GM12878 (cell line): ENCODE measurements around the gene SMOC2. TPM values are rescaled to one million over a fixed set of nuclear protein-coding genes. Genes with fewer than 3 reads are reported as not detected.

Source experiments
- ATAC-seq: fragments of 200-7000 bp; cut with Tn5 transposase; 3 replicates; pipeline ENCODE4 v1.9.1; 2020; ENCODE audit warnings: mild to moderate bottlenecking, moderate library complexity
- BruUV-seq: library from RNA; stranded (reverse); fragments of 400-500 nt; replicated peaks from 2 replicates; lab custom pipeline; 2021; lab: Mats Ljungman, UMichigan
- CTCF ChIA-PET: fragments of 300-600 bp; sonication (Branson Sonifier 250); formaldehyde crosslinking; extraction: SDS; loops from one replicate; lab custom pipeline; 2021; ENCODE audit warnings: inconsistent platforms; lab: Yijun Ruan, JAX
- POLR2A ChIA-PET: fragments of 350-600 bp; formaldehyde crosslinking; extraction: SDS; loops from one replicate; lab custom pipeline; 2021; ENCODE audit warnings: inconsistent platforms; lab: Charles Lee
- RAD21 ChIA-PET: fragments of 300-600 bp; sonication (Branson Sonifier 250); formaldehyde crosslinking; loops from one replicate; lab custom pipeline; 2023; ENCODE audit warnings: antibody characterized with exemption; ENCODE audit not compliant: unreplicated experiment; lab: Charles Lee
- SMC1A ChIA-PET: fragments of 300-600 bp; sonication (Branson Sonifier 250); formaldehyde crosslinking; loops from one replicate; lab custom pipeline; 2023; ENCODE audit not compliant: unreplicated experiment, uncharacterized antibody; lab: Charles Lee
- DNase-seq: peaks from one replicate; pipeline ENCODE4 v3.0.0-alpha.2; 2011; ENCODE audit warnings: low read depth, low spot score
- FAIRE-seq: peaks from 3 replicates; lab custom pipeline; 2011; peaks lifted over from hg19 to GRCh38; lab: Jason Lieb, UNC
- H2AFZ ChIP-seq: 2 replicates; pipeline ENCODE4 v1.6.0; 2011; ENCODE audit warnings: low read depth, low read length, control low read depth; ENCODE audit not compliant: control insufficient read depth
- H3K27ac ChIP-seq: 2 replicates; pipeline ENCODE4 v1.5.1; 2011; ENCODE audit warnings: control low read depth; ENCODE audit not compliant: control insufficient read depth, insufficient read depth
- H3K27me3 ChIP-seq, 2 experiments: replicated peaks in 1 of 2; 2 replicates each; pipeline versions ENCODE4 v1.6.0 to v1.6.1; 2011; ENCODE audit warnings: low read length in 1 of 2; ENCODE audit not compliant: control insufficient read depth in 2 of 2, insufficient read depth in 2 of 2
- H3K36me3 ChIP-seq, 2 experiments: 2 replicates each; pipeline ENCODE4 v1.5.1; 2011; ENCODE audit warnings: low read length in 1 of 2; ENCODE audit not compliant: control insufficient read depth in 2 of 2, insufficient read depth in 2 of 2
- H3K4me1 ChIP-seq: 2 replicates; pipeline ENCODE4 v1.6.1; 2011; ENCODE audit warnings: mild to moderate bottlenecking, low read length, moderate library complexity, mixed read lengths; ENCODE audit not compliant: control insufficient read depth, insufficient read depth
- H3K4me2 ChIP-seq: 2 replicates; pipeline ENCODE4 v1.6.0; 2011; ENCODE audit warnings: control low read depth; ENCODE audit not compliant: control insufficient read depth, insufficient read depth
- H3K4me3 ChIP-seq: fragments of 200-600 bp; sonication (generic); 2 replicates; pipeline ENCODE4 v1.5.1; 2016
- H3K79me2 ChIP-seq: 2 replicates; pipeline ENCODE4 v1.6.0; 2011; ENCODE audit warnings: low read length; ENCODE audit not compliant: control insufficient read depth, insufficient read depth
- H3K9ac ChIP-seq: 2 replicates; pipeline ENCODE4 v1.8.0; 2011; ENCODE audit warnings: low read length, control low read depth, mixed read lengths; ENCODE audit not compliant: control insufficient read depth, insufficient read depth
- H3K9me3 ChIP-seq: replicated peaks from 3 replicates; pipeline ENCODE4 v1.5.1; 2011; ENCODE audit warnings: mild to moderate bottlenecking, low read length; ENCODE audit not compliant: control insufficient read depth, insufficient read depth
- H4K20me1 ChIP-seq: 2 replicates; pipeline ENCODE4 v1.6.0; 2011; ENCODE audit not compliant: control insufficient read depth, insufficient read depth
- ATF7 ChIP-seq: fragments of 450-650 bp; IDR thresholded peaks from 2 replicates; pipeline ENCODE4 v1.6.1; 2016; ENCODE audit warnings: low read depth, mild to moderate bottlenecking
- CREB1 ChIP-seq: IDR thresholded peaks from 2 replicates; pipeline ENCODE4 v1.6.1; 2012; ENCODE audit warnings: low read depth, mild to moderate bottlenecking, inconsistent platforms
- POLR2AphosphoS5 ChIP-seq: IDR thresholded peaks from 2 replicates; pipeline ENCODE4 v1.6.1; 2011; ENCODE audit warnings: mild to moderate bottlenecking, low read length, inconsistent platforms
- SMAD1 ChIP-seq: fragments of 450-650 bp; IDR thresholded peaks from 2 replicates; pipeline ENCODE4 v1.6.1; 2018; ENCODE audit warnings: mild to moderate bottlenecking, low read depth; ENCODE audit not compliant: partially characterized antibody
- WGBS: methylation state at CpG from one replicate; pipeline ENCODE4 v1.1.6; 2016; ENCODE audit warnings: low lambda C conversion rate; ENCODE audit not compliant: insufficient replicate concordance, insufficient coverage; ENCODE audit errors: missing lambda C conversion rate; 5-methylcytosine and 5-hydroxymethylcytosine counted together
- in situ Hi-C: fragments of 300-500 bp; cut with MboI; formaldehyde crosslinking; loops from 9 replicates; pipeline ENCODE4 v1.14.3; 2018; ENCODE audit warnings: mixed read lengths
- intact Hi-C: fragments of 100-400 bp; cut with micrococcal nuclease; formaldehyde crosslinking; loops from one replicate; pipeline ENCODE4 v1.14.2; 2022; ENCODE audit not compliant: unreplicated experiment
- polyA plus RNA-seq, 11 experiments: library from polyadenylated mRNA; depleted of rRNA in 4 of 11; unstranded in 6 of 11; stranded (reverse) in 5 of 11; fragments of >200 nt; fragmentation: Nextera tagmentation in 4 of 11; fragmentation: Illumina TruSeq in 1 of 11; extraction: Ambion mirVana in 4 of 11; extraction: Trizol in 1 of 11; gene quantifications; 1 replicate in 1 of 11; 2 replicates in 10 of 11; pipeline versions ENCODE4 v1.2.1 to v1.2.3, GENCODE V29; 2011 to 2016; ENCODE audit warnings: inconsistent platforms in 2 of 11, missing spikeins in 2 of 11, low read depth in 1 of 11
- total RNA-seq, 4 experiments: library from RNA; depleted of rRNA in 3 of 4; stranded (reverse); fragments of >200 nt in 3 of 4; fragmentation: Illumina TruSeq in 1 of 4; extraction: Trizol in 1 of 4; gene quantifications; 2 replicates each; pipeline versions ENCODE4 v1.2.1 to v1.2.3, GENCODE V29; 2013 to 2021
- TF ChIP-seq, protein P1 (sequence below): fragments of 450-650 bp; formaldehyde crosslinking; IDR thresholded peaks from 2 replicates; pipeline ENCODE4 v1.5.0; 2022; ENCODE audit warnings: mild to moderate bottlenecking, missing genetic modification characterization

The SMOC2 gene
- total and polyA plus RNA-seq, 10 of the 15 experiments (the other 5 are each of a cell fraction or from before 2014, with no cell fraction given): 0.10 to 0.12 TPM; not detected in 8

DNA sequence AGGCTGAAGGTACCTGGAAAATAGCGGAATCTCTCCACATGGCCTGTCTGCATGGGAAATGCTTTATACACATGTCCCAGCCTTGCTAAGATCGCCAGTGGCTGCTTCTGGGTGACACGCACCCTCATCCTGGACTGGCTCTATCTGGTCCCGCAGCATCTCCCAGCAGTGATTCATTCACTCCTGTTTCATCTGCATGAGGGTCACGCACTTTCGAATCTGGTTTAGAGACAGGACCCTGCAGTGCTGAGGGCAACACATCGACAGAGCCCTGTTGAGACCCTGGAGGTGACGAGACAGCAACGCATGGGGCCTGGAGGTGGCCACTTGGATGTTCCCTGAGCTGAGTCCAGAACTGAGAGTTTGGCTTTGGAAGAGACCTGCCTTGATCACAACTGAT is 136.5 kb downstream of the SMOC2 start:
- H3K36me3 ChIP-seq: no peaks in the 10 kb centered on the region
- no peak for FAIRE-seq
- TF ChIP-seq ATF7 (no peak), SMAD1 (no peak)
- TF ChIP-seq, protein P1, sequence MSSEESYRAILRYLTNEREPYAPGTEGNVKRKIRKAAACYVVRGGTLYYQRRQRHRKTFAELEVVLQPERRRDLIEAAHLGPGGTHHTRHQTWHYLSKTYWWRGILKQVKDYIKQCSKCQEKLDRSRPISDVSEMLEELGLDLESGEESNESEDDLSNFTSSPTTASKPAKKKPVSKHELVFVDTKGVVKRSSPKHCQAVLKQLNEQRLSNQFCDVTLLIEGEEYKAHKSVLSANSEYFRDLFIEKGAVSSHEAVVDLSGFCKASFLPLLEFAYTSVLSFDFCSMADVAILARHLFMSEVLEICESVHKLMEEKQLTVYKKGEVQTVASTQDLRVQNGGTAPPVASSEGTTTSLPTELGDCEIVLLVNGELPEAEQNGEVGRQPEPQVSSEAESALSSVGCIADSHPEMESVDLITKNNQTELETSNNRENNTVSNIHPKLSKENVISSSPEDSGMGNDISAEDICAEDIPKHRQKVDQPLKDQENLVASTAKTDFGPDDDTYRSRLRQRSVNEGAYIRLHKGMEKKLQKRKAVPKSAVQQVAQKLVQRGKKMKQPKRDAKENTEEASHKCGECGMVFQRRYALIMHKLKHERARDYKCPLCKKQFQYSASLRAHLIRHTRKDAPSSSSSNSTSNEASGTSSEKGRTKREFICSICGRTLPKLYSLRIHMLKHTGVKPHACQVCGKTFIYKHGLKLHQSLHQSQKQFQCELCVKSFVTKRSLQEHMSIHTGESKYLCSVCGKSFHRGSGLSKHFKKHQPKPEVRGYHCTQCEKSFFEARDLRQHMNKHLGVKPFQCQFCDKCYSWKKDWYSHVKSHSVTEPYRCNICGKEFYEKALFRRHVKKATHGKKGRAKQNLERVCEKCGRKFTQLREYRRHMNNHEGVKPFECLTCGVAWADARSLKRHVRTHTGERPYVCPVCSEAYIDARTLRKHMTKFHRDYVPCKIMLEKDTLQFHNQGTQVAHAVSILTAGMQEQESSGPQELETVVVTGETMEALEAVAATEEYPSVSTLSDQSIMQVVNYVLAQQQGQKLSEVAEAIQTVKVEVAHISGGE (CRISPR knock-in tag): no peak
- TF ChIP-seq, all 136 proteins: peak for 0
- ChIA-PET POLR2A (no interaction called here), RAD21 (no interaction called here), SMC1A (no interaction called here), CTCF (no interaction called here)
- in situ Hi-C loops: no loop called here
- Histone ChIP-seq H2AFZ (no peak overlapping the region), H3K9me3 (no peaks in the 10 kb centered on the region), H3K9ac (no peak overlapping the region), H3K4me3 (no peak overlapping the region), H3K79me2 (no peaks in the 10 kb centered on the region), H3K27ac (no peak overlapping the region), H3K4me1 (no peaks in the 10 kb centered on the region), H4K20me1 (no peaks in the 10 kb centered on the region), H3K27me3 (no peaks in the 10 kb centered on the region), H3K4me2 (no peak overlapping the region)
- no TSS peak for BruUV-seq
- intact Hi-C loops: no loop called here
- no peak for DNase-seq
- 19% methylated on average over 9 of the region's 9 CpGs for WGBS
- no peak for ATAC-seq

DNA sequence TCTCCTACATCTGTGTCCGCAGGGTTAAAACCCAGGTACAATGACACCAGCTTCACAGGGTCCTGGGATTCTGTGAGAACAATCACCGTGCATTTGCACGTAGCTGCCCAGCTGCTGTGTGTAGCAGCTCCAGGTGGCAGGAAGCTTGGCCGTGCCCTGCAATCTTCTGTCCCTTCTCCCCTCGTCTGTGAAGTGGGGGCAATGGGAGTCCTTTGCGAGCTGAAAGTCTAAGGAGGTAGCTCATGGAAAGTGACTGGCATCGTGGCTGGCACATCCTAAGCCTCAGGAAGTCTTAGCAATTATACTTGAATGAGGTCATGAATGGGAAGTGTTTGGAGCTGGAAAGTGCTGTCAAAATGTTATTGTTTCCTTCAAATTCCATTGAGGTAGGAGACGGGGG is 137.1 kb downstream of the SMOC2 start:
- H3K9me3 ChIP-seq: no peaks in the 10 kb centered on the region
- no peaks in the 10 kb centered on the region for H3K79me2 ChIP-seq
- 11% methylated on average over 8 of the region's 8 CpGs for WGBS
- no peak overlapping the region for H3K9ac ChIP-seq
- TF ChIP-seq POLR2AphosphoS5 (no peak), CREB1 (no peak)
- ATAC-seq (no peak), FAIRE-seq (no peak), DNase-seq (no peak)
- no TSS peak for BruUV-seq
- no peak overlapping the region for H3K27ac ChIP-seq
- ChIA-PET SMC1A (no interaction called here), CTCF (no interaction called here), POLR2A (no interaction called here), RAD21 (no interaction called here)
- H3K27me3 ChIP-seq: no peaks in the 10 kb centered on the region
- H4K20me1 ChIP-seq: no peaks in the 10 kb centered on the region
- in situ Hi-C loops (no loop called here), intact Hi-C loops (no loop called here)
- no peak overlapping the region for H3K4me2 ChIP-seq
- no peak overlapping the region for H2AFZ ChIP-seq
- H3K4me1 ChIP-seq: no peaks in the 10 kb centered on the region
- H3K4me3 ChIP-seq: no peak overlapping the region
- no peaks in the 10 kb centered on the region for H3K36me3 ChIP-seq
